Breast epithelium (tissue), 3 donors: ENCODE data around the gene SCARB1.

Experiments used
- POLR2A ChIP-seq: fragments of 450-650 bp; IDR thresholded peaks from one replicate; pipeline ENCODE4 v1.6.1; 2016; ENCODE audit warnings: antibody characterized with exemption, mild to moderate bottlenecking, moderate library complexity
- POLR2AphosphoS5 ChIP-seq, 3 donors: sonication (generic); formaldehyde crosslinking; IDR thresholded peaks; one replicate each; pipeline ENCODE4 v1.6.1; 2017; ENCODE audit warnings: antibody characterized with exemption in 3 of 3
- TF ChIP-seq, protein P1 (sequence below), 3 donors: fragments of 450-650 bp; IDR thresholded peaks; one replicate each; pipeline ENCODE4 v1.5.1; 2016 to 2017; ENCODE audit warnings: antibody characterized with exemption in 3 of 3, mild to moderate bottlenecking in 3 of 3, moderate library complexity in 3 of 3

- TF ChIP-seq, protein P1, sequence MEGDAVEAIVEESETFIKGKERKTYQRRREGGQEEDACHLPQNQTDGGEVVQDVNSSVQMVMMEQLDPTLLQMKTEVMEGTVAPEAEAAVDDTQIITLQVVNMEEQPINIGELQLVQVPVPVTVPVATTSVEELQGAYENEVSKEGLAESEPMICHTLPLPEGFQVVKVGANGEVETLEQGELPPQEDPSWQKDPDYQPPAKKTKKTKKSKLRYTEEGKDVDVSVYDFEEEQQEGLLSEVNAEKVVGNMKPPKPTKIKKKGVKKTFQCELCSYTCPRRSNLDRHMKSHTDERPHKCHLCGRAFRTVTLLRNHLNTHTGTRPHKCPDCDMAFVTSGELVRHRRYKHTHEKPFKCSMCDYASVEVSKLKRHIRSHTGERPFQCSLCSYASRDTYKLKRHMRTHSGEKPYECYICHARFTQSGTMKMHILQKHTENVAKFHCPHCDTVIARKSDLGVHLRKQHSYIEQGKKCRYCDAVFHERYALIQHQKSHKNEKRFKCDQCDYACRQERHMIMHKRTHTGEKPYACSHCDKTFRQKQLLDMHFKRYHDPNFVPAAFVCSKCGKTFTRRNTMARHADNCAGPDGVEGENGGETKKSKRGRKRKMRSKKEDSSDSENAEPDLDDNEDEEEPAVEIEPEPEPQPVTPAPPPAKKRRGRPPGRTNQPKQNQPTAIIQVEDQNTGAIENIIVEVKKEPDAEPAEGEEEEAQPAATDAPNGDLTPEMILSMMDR (IDR thresholded peaks at IDR 0.05): no peak
- no peak for TF ChIP-seq POLR2A
- no peak for TF ChIP-seq POLR2AphosphoS5 (IDR thresholded peaks at IDR 0.05)
These were observed 103.1 kb downstream of the SCARB1 start for GRCh38 chr12:124760560-124760959.
